Nephron progenitor cell (in vitro differentiated cells): ENCODE results near the gene EMILIN2.

Experiments
- DNase-seq: peaks from one replicate; pipeline ENCODE4 v3.0.0; 2021
- H3K27ac Mint-ChIP-seq: 2 replicates; pipeline ENCODE4 v1.8.0; 2021; ENCODE audit warnings: mild to moderate bottlenecking, moderate library complexity, mixed read lengths
- H3K27me3 Mint-ChIP-seq: 2 replicates; pipeline ENCODE4 v1.8.0; 2021; ENCODE audit warnings: mild to moderate bottlenecking, low read depth, mixed read lengths; ENCODE audit not compliant: poor library complexity
- H3K36me3 Mint-ChIP-seq: 2 replicates; pipeline ENCODE4 v1.8.0; 2021; ENCODE audit warnings: low read depth, mixed read lengths
- H3K4me1 Mint-ChIP-seq: 2 replicates; pipeline ENCODE4 v1.8.0; 2021; ENCODE audit warnings: mixed read lengths
- H3K4me3 Mint-ChIP-seq: 2 replicates; pipeline ENCODE4 v1.8.0; 2021; ENCODE audit warnings: mild to moderate bottlenecking, moderate library complexity, mixed read lengths
- H3K9me3 Mint-ChIP-seq: 2 replicates; pipeline ENCODE4 v1.8.0; 2021; ENCODE audit warnings: mild to moderate bottlenecking, moderate library complexity, mixed read lengths
- CTCF ChIP-seq: fragments of 200-600 bp; sonication (generic); IDR thresholded peaks from 2 replicates; pipeline ENCODE4 v1.5.0; 2021; ENCODE audit warnings: antibody characterized with exemption

Gene EMILIN2

GRCh38 chr18:2953935-2954653 is 107.3 kb downstream of the EMILIN2 start:
- Mint-ChIP-seq H3K36me3 (peaks cover 86% of the 10 kb centered on the region), H3K4me1 (peaks cover 5% of the 10 kb centered on the region), H3K27me3 (no peaks in the 10 kb centered on the region), H3K27ac (no peak overlapping the region), H3K9me3 (peaks cover 7% of the 10 kb centered on the region), H3K4me3 (no peak overlapping the region)
- DNase-seq = no peak
- TF ChIP-seq CTCF = no peak

- Mint-ChIP-seq H3K4me1 (peaks cover 5% of the 10 kb centered on the region), H3K27ac (peak overlapping the region; percentile 24), H3K4me3 (no peak overlapping the region), H3K36me3 (peaks cover 86% of the 10 kb centered on the region), H3K27me3 (no peaks in the 10 kb centered on the region), H3K9me3 (peaks cover 7% of the 10 kb centered on the region)
- no peak for DNase-seq
- TF ChIP-seq CTCF = no peak
Measured at GRCh38 chr18:2954869-2955645, 108.3 kb downstream of the EMILIN2 start.

GRCh38 chr18:2956056-2956455 is 109.2 kb downstream of the EMILIN2 start:
- Mint-ChIP-seq H3K27me3 (no peaks in the 10 kb centered on the region), H3K4me3 (no peak overlapping the region), H3K4me1 (peaks cover 14% of the 10 kb centered on the region), H3K9me3 (peaks cover 7% of the 10 kb centered on the region), H3K36me3 (peaks cover 86% of the 10 kb centered on the region), H3K27ac (no peak overlapping the region)
- DNase-seq = no peak
- TF ChIP-seq CTCF = no peak

GRCh38 chr18:2958819-2959298 is 112.1 kb downstream of the EMILIN2 start:
- TF ChIP-seq CTCF = no peak
- Mint-ChIP-seq H3K4me3 (no peak overlapping the region), H3K27ac (no peak overlapping the region), H3K9me3 (no peaks in the 10 kb centered on the region), H3K27me3 (no peaks in the 10 kb centered on the region), H3K36me3 (peaks cover 65% of the 10 kb centered on the region), H3K4me1 (peaks cover 42% of the 10 kb centered on the region)
- no peak for DNase-seq

GRCh38 chr18:2959341-2959740 is 112.5 kb downstream of the EMILIN2 start:
- peaks cover 61% of the 10 kb centered on the region for H3K36me3 Mint-ChIP-seq

More at GRCh38 chr18:2959341-2959740, 112.5 kb downstream of the EMILIN2 start:
- no peak for TF ChIP-seq CTCF
- H3K27me3 Mint-ChIP-seq = no peaks in the 10 kb centered on the region
- no peak overlapping the region for H3K27ac Mint-ChIP-seq
- no peak overlapping the region for H3K4me3 Mint-ChIP-seq
- no peak for DNase-seq
- no peaks in the 10 kb centered on the region for H3K9me3 Mint-ChIP-seq
- peaks cover 42% of the 10 kb centered on the region for H3K4me1 Mint-ChIP-seq
